GM18498 (cell line): ENCODE results near the gene IGF1R.

Experiments
- ATAC-seq: cut with Tn5 transposase; IDR thresholded peaks from one replicate; pipeline ENCODE4 v1.9.1; 2021; ENCODE audit warnings: mild to moderate bottlenecking, moderate library complexity; ENCODE audit not compliant: unreplicated experiment

Gene IGF1R

DNA sequence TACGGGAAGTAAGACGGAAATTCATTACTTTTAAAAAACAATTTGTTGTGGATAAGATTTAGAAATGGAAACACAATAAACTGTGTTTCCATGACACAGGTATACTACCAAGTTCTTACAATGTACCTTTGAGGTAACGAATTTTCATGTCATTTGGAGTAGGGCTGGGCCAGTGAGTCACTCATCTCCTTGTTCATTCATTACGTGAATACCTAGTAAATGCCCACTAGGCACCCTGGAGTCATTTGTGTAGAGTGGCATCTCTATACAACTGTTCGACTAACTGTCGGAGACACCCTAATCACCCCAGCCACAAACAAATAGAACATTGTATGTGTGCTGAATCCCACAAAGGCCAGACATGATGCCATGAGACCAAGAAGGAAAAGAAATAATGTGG is 94.8 kb downstream of the IGF1R start:
- ATAC-seq: no peak

DNA sequence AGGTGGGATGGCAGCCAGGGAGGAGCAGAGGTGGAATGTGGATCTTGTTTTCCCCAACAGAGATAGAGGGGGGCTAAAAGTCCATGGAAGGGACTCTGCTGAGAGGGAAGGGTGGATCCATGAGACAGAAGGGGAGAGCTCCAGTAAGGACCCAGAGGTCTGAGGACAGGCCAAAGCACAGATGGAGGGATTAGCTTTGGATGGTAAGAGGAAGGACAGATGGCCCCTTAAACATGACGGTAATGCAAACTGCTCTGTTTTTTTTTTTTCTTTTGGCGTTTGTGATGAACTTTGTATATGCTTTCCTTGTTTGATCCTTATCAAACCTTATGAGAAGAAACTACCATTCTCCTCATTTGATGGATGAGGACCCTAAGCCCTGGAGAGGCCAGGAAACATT is 96.2 kb downstream of the IGF1R start:
- no peak for ATAC-seq

DNA sequence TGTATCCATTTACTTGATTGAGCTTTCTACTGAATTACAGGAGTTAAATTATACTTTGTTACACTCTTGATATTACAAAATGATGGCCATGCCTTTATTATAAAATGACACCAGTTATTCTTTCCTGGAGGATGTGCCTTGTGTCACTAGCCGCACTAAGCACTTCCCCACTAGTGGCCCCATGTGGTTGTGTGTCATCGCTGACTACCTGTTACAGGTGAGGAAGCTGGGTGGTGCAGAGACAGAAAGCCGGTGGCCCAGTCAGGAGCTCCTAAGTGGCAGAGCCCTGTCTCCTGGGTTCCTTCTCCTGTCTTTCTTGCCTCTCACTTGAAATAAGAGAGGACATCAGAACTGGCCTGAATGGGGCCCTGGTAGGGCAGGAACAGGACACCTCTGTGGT is 96.8 kb downstream of the IGF1R start:
- ATAC-seq: no peak

DNA sequence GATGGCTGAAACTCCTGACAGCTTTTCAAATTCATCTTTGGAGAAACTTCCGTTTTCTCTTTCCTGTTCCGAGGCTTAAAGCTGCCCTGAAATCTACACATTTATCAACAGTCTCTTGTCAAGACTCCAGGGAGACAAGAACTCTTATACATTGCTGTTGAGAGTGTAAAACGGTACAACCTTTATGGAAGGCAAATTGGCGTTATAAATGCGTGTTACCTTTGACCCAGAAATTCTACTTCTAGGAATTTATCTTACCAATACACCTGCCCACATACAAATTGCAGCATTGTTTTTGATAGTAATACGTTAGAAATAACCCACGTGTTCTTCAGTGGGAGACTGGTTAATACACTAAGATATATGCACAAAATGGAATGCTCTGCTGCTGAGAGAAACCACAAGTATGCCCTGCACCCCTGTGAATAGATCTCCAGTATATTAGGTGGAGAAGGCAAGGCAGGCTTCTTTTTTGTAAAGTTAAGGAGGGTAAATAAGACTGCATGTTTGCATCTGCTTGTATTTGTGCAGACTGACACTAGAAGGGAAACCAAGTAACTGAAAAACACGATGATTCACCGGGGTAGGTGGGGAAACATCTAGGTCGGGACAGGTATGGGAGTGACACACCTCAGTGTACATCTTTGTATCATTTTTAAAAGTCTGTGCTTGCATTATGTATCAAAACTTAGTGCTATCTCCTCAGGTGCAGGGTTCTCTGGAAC is 97.5 kb downstream of the IGF1R start:
- no peak for ATAC-seq

DNA sequence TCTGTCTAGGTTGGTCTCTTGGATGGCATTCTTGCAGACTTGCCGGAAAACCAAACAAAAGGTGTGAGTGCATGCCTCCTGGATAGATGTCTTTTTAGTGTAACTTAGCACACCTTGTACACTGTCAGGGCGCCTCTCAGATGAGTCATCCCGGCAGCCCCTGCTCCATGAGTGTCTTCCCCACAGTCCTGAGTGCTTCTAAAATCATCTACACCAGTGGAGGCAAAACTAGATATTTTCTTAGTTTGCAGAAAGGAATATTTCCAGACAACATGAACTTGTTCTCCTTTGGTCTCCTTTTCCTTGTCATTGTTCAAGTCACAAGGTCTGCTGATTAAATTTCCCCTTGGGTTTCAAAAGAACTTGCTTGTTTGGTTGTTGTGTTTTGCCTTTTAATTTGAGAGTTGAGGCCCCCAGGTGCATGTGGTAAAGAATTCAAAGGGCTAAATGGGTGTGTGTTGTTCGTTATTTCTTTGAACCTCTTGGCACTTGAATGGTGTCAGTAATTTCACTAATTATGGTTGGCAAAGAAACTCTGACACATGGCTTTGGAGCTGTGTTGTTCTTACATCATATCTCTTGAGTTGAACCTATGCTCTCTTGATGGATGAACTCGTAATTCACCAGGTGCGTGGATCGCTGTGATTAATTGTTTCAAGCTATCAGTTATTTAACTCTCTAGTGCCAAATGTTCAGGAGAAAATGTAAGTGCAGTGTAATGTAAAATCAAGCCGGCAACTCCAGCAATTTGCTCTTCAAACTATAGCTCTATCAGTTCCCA is 98.2 kb downstream of the IGF1R start:
- no peak for ATAC-seq

DNA sequence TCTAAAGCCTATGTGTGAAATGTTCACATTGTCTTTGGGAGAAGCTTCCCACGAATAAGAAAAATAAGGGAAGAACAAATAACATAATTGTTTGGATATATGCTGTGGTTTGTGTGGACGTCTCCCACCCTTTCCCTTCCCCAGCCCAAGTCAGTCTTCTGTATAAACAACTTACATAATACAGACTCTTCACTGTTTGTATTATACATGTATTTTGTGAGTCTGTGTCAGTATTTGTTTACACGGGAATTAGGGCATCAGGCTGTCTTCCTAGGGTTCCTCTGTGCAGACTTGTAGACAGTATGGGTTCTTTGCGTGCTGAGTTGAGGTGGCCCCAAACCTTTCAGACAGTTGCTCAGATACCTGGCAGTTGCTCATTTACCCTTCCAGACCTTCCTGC is 103.4 kb downstream of the IGF1R start:
- ATAC-seq: no peak

DNA sequence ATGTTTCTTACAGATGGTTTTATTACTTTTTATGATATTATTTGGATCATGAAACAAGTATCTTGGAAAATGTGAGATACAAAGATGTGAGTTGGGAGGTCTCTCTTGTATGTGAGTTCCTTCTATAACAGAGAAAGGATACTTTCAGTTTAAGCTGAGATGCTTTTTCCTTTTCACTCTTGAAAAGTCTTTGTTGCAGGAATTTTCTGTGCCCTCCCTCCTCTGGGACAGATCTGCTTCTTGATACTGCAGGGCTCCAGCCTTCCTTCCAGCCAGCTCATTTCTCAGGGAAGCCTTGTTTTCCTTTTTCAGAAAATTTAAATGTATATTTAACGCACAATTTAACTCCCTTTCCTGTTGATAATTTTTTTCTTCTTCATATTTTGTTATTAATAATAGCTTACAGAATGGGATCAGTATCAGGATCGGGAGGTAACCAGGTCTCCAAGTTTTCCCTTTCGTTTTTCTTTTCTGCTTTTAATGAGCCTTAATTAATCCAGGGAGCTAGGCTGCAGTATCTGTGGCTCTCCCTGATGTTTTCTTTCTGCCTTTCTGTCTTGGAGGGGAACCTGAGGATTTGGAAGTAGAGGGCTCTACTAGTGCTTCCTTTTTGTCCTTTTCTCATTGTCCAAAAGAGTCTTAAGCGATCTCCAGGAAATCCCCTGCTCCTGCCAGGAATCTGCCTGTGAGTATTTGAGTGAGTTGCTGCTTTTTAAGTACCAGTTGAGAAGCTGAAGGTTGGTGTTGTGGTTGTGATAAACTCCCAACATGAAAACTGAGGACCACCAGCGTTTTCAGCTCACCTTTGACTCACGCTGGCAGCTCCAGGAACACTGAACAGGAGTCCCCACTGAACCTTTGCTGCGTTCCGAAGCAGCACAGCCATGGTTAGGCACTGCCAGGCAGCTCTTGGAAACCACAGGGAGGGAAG is 105.7 kb downstream of the IGF1R start:
- ATAC-seq: no peak

DNA sequence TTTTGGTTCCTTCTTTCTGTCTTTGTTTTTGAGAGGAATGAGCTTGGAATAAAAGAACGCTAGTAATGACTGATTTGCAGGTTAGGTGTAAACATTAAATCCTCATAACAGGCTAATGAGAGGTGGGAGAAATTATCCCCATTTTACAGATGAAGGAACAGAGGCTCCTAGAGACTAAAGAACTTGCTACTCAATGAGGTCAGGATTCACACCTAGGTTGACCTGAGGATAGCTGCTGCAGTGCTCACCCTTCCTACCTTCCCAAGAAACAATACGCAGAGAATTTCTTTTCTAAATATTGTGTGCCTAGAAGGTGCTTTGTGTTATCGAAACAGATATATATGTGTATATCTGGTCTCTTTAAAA is 106.3 kb downstream of the IGF1R start:
- ATAC-seq: no peak

DNA sequence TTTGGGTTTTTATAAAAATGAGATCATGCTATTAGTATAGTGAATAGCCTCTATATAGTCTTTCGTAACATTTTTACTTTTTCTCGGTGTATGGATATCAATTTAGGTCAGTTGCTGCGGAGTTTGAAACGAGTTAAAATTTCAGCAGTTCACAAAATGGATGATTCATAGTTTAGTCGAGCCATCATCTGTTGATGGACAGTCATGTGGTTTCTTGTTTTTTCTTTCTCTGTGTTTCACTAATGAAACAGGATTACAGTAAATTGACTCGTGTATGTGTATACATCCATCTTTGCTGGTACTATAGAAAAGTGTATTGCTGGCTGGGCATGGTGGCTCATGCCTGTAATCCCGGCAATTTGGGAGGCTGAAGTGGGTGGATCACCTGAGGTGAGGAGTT is 106.8 kb downstream of the IGF1R start:
- ATAC-seq: no peak

DNA sequence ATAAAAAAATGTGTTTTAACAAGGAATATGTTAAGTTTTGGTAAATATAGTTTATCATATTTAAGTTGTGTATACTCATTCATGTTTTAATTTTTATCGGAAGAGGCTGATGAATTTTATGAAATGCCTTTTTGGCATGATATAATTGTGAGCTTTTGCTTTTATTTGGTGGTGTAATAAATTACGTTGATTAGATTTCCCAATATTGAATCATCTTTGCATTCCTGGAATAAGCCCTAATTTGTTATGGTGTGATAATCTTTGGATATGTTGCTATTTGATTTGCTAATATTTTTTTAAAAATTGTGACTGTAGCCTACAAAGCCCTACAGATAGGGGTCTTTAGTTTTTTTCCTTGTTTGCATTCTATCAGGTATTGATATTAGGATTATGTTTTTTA is 107.4 kb downstream of the IGF1R start:
- no peak for ATAC-seq

DNA sequence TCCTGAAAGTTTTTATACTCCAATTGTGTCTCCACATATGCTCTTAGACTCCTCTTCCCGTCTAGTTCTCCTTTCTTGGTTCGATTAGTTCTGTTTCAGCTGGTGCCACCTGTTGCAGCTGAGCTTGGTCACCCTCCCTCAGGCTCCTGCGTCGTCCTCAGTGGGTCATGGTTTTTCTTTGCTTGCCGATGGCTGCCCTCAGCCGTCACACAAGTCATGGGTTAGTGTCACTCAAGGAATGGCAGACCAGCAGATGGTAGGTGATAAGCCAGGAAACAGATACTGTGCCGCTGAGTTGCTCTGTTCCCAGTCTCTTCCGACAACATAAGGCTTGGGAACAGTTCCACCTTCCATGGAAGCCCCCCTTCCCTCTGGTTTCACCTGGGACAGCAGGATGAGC is 109.9 kb downstream of the IGF1R start:
- no peak for ATAC-seq

DNA sequence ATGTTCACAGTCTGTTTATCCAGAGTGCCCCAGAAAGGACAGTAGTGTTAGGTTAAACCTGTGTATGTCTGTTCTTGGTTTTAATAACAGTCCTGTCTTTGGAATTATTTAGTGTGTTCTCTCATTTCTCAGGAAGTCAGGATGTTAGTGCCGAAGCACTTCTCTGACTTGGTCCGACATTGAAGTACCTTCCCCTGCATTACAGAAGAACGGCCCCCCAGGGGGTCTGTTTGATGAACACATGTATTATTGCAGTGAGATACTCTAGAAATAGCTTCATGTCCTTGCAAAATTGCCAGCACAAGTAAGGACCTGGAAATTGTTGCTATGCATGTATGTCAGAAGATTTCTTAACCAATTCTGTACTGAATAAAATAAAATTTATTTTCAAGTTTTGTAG is 110.9 kb downstream of the IGF1R start:
- ATAC-seq: no peak

DNA sequence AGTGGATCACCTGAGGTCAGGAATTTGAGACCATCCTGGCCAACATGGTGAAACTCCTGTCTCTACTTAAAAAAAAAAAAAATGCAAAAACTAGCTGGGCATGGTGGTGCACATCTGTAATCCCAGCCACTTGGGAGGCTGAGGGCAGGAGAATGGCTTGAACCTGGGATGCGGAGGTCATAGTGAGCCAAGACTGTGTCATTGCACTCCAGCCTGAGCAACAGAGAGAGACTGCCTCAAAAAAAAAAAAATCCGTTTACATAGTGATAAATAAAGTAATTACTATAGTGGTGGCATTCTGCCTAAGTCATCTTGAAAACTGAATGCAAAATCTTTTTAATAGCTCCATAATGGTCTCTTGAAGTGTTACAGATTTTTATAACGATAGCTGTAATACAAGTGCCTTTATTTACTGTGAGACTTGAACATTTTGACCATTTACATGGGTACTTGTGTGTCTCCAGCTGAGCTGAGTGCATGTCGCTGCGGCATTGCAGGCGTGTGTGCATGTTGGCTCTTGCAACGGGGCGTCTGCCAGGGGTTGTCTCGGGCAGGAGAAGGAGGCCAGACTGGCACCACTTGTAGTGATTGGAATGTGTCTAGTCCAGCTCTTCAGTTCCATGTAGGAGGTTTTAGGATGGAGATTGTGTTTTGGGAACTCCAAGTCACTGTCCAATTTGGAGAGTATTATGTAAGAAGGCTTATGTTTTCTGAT is 111.9 kb downstream of the IGF1R start:
- no peak for ATAC-seq

DNA sequence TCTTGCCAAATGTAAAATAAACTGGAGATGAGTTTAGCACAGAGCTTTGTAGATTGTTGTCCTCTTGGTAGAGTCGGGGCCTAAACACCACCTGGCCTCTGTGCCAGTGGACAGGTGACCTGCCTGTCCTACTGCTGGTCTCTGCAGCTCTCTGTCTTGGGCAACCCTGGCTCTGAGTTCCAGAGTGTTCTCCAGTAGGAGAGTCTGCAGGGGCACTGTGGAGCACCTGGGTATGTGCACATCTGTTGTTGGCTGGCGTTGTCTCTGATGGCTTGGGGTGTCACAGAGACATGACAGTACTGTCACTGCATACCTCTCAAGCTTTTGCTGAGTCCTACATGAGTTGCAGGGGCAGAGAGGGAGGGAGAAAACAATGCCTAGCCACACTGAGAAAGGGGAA is 112.6 kb downstream of the IGF1R start:
- no peak for ATAC-seq

DNA sequence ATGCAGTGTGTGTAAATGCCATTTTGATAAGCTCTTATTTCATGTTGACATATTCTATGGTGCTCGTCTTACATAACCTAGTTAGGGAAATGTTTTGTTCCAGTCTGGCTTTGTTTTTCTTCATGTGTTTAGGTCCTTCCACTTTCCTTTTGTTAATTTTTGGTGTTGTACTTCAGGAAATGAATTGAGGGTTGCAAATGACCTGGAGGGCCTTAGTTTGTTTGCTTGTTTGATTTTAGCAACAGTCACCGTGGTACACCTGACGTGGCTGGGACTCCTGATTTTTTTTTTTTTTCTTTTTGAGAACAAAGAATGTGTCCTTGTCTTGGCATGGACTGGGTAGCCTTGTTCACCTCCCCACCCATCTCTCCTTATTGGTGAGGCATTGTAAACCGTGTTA is 114.8 kb downstream of the IGF1R start:
- no peak for ATAC-seq

DNA sequence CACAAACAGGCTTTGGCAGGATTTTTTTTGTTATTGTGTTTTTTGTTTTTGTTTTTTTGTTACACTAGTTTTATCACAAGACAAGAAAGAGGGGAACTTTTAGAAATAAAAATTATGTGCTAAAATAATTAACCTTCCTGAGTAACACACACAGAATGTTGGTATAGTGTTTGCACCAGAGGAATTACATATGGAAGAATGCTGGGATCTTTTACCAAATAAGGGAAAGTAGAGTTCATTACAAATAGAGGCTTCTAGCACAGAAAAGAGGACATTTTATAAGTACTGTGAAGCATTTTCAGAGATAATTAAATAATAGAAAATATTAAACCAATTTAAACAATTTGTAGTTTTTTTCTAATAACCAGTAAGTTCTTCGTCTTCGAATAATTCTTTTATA is 116.0 kb downstream of the IGF1R start:
- ATAC-seq: no peak

DNA sequence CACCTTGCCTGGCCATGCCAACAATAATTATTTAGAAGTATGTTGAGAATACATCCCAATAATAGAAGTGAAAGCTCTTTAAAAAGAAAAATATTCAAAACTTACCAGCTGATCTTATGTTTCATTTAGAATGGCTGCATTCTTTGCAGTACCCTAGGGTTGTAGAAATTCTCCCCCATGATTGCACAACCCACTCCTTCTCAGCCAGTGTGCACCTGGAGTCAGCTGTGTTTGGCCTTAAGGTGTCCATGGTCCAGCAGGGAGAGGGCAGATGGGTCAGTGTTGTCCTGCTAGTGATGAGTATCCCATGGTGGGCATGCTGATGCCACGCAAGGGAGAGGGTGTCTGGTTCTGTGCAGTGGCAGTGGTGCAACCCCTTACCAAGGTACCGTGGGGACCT is 117.3 kb downstream of the IGF1R start:
- ATAC-seq: no peak

DNA sequence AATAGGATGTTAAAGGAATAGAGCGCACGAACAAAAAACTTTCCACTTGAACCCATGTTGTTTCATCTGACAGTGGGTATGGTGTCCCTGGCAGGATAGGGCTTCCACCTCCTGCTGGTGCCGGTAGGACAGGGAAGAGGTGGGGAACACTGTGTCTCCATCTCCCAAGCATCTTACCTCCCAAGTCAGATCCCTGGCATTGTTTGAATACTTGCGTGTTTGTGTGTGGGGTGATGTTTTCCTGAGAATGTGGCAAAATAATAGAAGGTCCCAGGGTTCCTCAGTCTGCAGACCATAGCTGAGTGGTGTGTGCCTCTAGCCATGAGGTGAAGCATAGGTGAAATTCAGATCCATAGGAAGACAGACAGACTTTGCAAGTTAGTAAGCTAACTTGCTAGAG is 119.4 kb downstream of the IGF1R start:
- ATAC-seq: no peak

DNA sequence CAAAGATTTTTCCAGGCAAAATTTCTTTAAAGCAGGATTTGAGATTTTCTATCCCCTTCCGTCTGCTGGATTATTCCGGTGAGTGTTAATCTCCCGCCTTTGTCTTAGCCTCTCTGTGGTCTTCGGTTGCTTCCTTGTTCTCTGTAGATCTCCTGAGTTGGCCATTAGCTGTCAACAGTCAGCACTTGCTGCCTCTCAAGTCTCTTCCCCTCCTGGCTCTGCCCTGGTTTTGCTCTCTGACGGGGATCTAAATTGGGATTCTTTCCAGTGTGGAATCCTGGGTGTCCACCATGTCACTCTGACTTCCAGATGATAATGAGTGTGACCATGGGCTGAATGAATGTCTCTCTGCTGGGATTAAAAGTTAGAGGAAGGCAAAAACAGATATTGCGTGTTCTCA is 121.5 kb downstream of the IGF1R start:
- no peak for ATAC-seq

DNA sequence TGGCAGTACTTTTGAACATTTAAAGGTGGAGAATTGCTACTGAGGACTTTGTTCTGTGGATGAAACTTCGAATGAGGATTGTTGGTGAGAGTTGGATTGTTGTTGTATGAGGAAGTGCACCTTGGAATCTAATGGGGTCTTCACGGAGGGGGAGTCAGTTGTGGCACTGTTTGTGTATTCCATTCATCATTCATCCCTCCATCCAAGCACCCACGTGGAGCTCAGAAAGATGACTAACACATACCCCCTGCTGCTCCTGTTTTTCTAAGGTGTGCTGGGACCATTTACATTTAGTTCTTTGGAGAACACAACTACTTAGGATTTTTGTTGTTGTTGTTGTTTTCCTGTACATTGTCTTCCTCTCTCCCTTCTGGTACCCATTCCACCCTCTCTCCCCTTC is 122.6 kb downstream of the IGF1R start:
- no peak for ATAC-seq

DNA sequence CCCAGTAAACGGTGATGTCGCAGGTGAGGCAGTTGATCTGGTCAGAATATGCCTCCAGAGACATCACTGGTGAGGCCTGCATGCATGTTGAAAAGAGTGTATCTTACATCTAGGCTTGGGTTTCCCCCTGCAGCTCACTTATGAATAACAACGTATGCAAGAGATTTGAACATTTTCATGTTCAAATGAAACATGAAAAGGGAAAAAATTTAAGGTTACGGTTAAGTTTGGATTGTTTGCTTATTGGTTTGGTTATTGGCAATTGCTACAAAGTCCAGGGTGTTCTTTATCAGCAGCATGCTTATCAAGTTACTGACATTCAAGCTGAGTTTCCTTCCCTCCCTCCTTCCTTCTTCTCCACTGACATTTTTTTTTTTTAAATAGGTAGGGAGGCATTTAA is 123.2 kb downstream of the IGF1R start:
- ATAC-seq: no peak
